ENCODE results near the gene C6orf15.
"Not testable (repeated sequence)": the region's sequence is repeated elsewhere in the genome, so short reads cannot be mapped to it uniquely, and the experiment has no call there.

The C6orf15 gene

GRCh38 chr6:31074401-31074800 is 38.0 kb downstream of the C6orf15 start:
- no peaks in the 10 kb centered on the region for H4K20me1 ChIP-seq (ENCODE audit: control insufficient read depth, insufficient read depth, low read depth, low read length)
- H3K36me3 ChIP-seq (ENCODE audit: control insufficient read depth, low read length) = no peaks in the 10 kb centered on the region
- H3K27ac ChIP-seq (ENCODE audit: low read depth, low read length) = no peak overlapping the region
- no peak overlapping the region for H3K4me2 ChIP-seq (ENCODE audit: low read length)
- H3K9me3 ChIP-seq (ENCODE audit: control insufficient read depth, insufficient read depth, low read length) = no peaks in the 10 kb centered on the region
- no peaks in the 10 kb centered on the region for H3K9me2 ChIP-seq (replicated peaks; ENCODE audit: control insufficient read depth, low read length)
- no peaks in the 10 kb centered on the region for H3F3A ChIP-seq (ENCODE audit: control insufficient read depth, insufficient read depth)
- no peaks in the 10 kb centered on the region for H3K27me3 ChIP-seq (ENCODE audit: control insufficient read depth, low read length)
- no peaks in the 10 kb centered on the region for H3K79me2 ChIP-seq (ENCODE audit: control insufficient read depth, low read length)
- no peak overlapping the region for H3K4me3 ChIP-seq (ENCODE audit: low read length)
- H3K4me1 ChIP-seq (ENCODE audit: control insufficient read depth, low read length) = no peaks in the 10 kb centered on the region
- no peak for TF ChIP-seq CTCF (IDR thresholded peaks at IDR 0.05; ENCODE audit: low read depth, low read length, poor library complexity, severe bottlenecking)
- no peak for TF ChIP-seq EZH2phosphoT487 (IDR thresholded peaks at IDR 0.05; ENCODE audit: borderline replicate concordance, low read length)

GRCh38 chr6:31070711-31071197 is 41.6 kb downstream of the C6orf15 start:
- H3K27me3 ChIP-seq (ENCODE audit: control insufficient read depth, low read length) = no peaks in the 10 kb centered on the region
- H3K79me2 ChIP-seq (ENCODE audit: control insufficient read depth, low read length) = no peaks in the 10 kb centered on the region
- no peak overlapping the region for H3K4me3 ChIP-seq (ENCODE audit: low read length)
- H3K9me3 ChIP-seq (ENCODE audit: control insufficient read depth, insufficient read depth, low read length) = no peaks in the 10 kb centered on the region
- H3K27ac ChIP-seq (ENCODE audit: low read depth, low read length) = no peak overlapping the region
- no peak for TF ChIP-seq EZH2phosphoT487 (IDR thresholded peaks at IDR 0.05; ENCODE audit: borderline replicate concordance, low read length)
- peak; percentile 21 for TF ChIP-seq CTCF (IDR thresholded peaks at IDR 0.05; ENCODE audit: low read depth, low read length, poor library complexity, severe bottlenecking)
- no peaks in the 10 kb centered on the region for H3K4me1 ChIP-seq (ENCODE audit: control insufficient read depth, low read length)
- H3K9me2 ChIP-seq (replicated peaks; ENCODE audit: control insufficient read depth, low read length) = no peaks in the 10 kb centered on the region
- H3K4me2 ChIP-seq (ENCODE audit: low read length) = no peak overlapping the region
- no peaks in the 10 kb centered on the region for H3F3A ChIP-seq (ENCODE audit: control insufficient read depth, insufficient read depth)
- no peaks in the 10 kb centered on the region for H4K20me1 ChIP-seq (ENCODE audit: control insufficient read depth, insufficient read depth, low read depth, low read length)
- H3K36me3 ChIP-seq (ENCODE audit: control insufficient read depth, low read length) = no peaks in the 10 kb centered on the region

- Histone ChIP-seq H4K20me1 (ENCODE audit: control insufficient read depth, insufficient read depth, low read depth, low read length) (no peaks in the 10 kb centered on the region), H3K27ac (ENCODE audit: low read depth, low read length) (no peak overlapping the region), H3K4me3 (ENCODE audit: low read length) (no peak overlapping the region), H3K9me2 (replicated peaks; ENCODE audit: control insufficient read depth, low read length) (no peaks in the 10 kb centered on the region), H3K4me1 (ENCODE audit: control insufficient read depth, low read length) (no peaks in the 10 kb centered on the region), H3K79me2 (ENCODE audit: control insufficient read depth, low read length) (no peaks in the 10 kb centered on the region), H3K27me3 (ENCODE audit: control insufficient read depth, low read length) (peaks cover 4% of the 10 kb centered on the region), H3K4me2 (ENCODE audit: low read length) (no peak overlapping the region), H3K36me3 (ENCODE audit: control insufficient read depth, low read length) (no peaks in the 10 kb centered on the region), H3K9me3 (ENCODE audit: control insufficient read depth, insufficient read depth, low read length) (no peaks in the 10 kb centered on the region), H3F3A (ENCODE audit: control insufficient read depth, insufficient read depth) (no peaks in the 10 kb centered on the region)
- no peak for TF ChIP-seq EZH2phosphoT487 (IDR thresholded peaks at IDR 0.05; ENCODE audit: borderline replicate concordance, low read length)
- peak; percentile 87 for TF ChIP-seq CTCF (IDR thresholded peaks at IDR 0.05; ENCODE audit: low read depth, low read length, poor library complexity, severe bottlenecking)
Observed at GRCh38 chr6:31068669-31069340, 43.6 kb downstream of the C6orf15 start.

- H3K27ac ChIP-seq (ENCODE audit: low read depth, low read length); H3K4me2 ChIP-seq (ENCODE audit: low read length); H3K27me3 ChIP-seq (ENCODE audit: control insufficient read depth, low read length); H3K9me2 ChIP-seq (replicated peaks; ENCODE audit: control insufficient read depth, low read length); H3K79me2 ChIP-seq (ENCODE audit: control insufficient read depth, low read length); H3K4me1 ChIP-seq (ENCODE audit: control insufficient read depth, low read length); H3K9me3 ChIP-seq (ENCODE audit: control insufficient read depth, insufficient read depth, low read length); H3F3A ChIP-seq (ENCODE audit: control insufficient read depth, insufficient read depth); H3K36me3 ChIP-seq (ENCODE audit: control insufficient read depth, low read length); H3K4me3 ChIP-seq (ENCODE audit: low read length); H4K20me1 ChIP-seq (ENCODE audit: control insufficient read depth, insufficient read depth, low read depth, low read length): not testable (repeated sequence)
Observed at GRCh38 chr6:31067891-31068668, 44.3 kb downstream of the C6orf15 start.

- not testable (repeated sequence) for H3K4me3 ChIP-seq (ENCODE audit: low read length); H3K27ac ChIP-seq (ENCODE audit: low read depth, low read length); H3K27me3 ChIP-seq (ENCODE audit: control insufficient read depth, low read length); H3K4me2 ChIP-seq (ENCODE audit: low read length); H3K9me2 ChIP-seq (replicated peaks; ENCODE audit: control insufficient read depth, low read length); H4K20me1 ChIP-seq (ENCODE audit: control insufficient read depth, insufficient read depth, low read depth, low read length); H3K4me1 ChIP-seq (ENCODE audit: control insufficient read depth, low read length); H3K79me2 ChIP-seq (ENCODE audit: control insufficient read depth, low read length); H3F3A ChIP-seq (ENCODE audit: control insufficient read depth, insufficient read depth); H3K9me3 ChIP-seq (ENCODE audit: control insufficient read depth, insufficient read depth, low read length); H3K36me3 ChIP-seq (ENCODE audit: control insufficient read depth, low read length)
Observed at GRCh38 chr6:31067028-31067427, 45.3 kb downstream of the C6orf15 start.
